ENCODE measurements around the gene BCKDHB.

DNA sequence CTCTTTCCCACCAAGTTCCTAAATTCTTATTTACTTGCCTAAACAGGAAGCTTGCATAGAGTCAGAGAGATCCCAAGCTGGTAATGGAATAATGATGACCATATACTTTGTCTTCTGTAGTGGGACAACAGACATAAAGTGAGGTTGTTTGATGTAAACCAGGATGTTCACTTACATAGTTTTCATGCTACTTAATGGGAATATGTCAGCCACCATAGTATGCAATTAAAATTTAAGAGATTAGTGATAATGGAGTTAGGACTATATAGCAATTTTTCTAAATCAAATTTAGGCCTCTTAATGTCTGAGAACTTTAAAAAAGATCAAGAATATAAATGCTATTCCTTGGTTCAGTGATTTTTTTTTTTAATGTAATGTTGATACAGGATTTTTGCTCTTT is 180.6 kb downstream of the BCKDHB start:
- no peak for TF ChIP-seq CTCF (IDR thresholded peaks at IDR 0.05)
- no peak for TF ChIP-seq CHD4 (IDR thresholded peaks at IDR 0.05; ENCODE audit: borderline replicate concordance)
- TF ChIP-seq NPAS2 (CRISPR knock-in tag; IDR thresholded peaks at IDR 0.05; ENCODE audit: borderline replicate concordance), result no peak
- TF ChIP-seq USF2 (IDR thresholded peaks at IDR 0.05), result no peak
- TF ChIP-seq CEBPB (IDR thresholded peaks at IDR 0.05), result no peak
- TF ChIP-seq, protein P1, sequence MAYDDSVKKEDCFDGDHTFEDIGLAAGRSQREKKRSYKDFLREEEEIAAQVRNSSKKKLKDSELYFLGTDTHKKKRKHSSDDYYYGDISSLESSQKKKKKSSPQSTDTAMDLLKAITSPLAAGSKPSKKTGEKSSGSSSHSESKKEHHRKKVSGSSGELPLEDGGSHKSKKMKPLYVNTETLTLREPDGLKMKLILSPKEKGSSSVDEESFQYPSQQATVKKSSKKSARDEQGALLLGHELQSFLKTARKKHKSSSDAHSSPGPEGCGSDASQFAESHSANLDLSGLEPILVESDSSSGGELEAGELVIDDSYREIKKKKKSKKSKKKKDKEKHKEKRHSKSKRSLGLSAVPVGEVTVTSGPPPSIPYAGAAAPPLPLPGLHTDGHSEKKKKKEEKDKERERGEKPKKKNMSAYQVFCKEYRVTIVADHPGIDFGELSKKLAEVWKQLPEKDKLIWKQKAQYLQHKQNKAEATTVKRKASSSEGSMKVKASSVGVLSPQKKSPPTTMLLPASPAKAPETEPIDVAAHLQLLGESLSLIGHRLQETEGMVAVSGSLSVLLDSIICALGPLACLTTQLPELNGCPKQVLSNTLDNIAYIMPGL (CRISPR knock-in tag; IDR thresholded peaks at IDR 0.05; ENCODE audit: borderline replicate concordance), result no peak
- TF ChIP-seq SREBF2 (IDR thresholded peaks at IDR 0.05), result no peak
- no peak for TF ChIP-seq RAD21 (conservative IDR thresholded peaks at IDR 0.05 in 1 of 2, IDR thresholded peaks at IDR 0.05 in 1 of 2)
- TF ChIP-seq TP53 (CRISPR knock-in tag; IDR thresholded peaks at IDR 0.05), result no peak
- no peak for TF ChIP-seq POLR2A (IDR thresholded peaks at IDR 0.05; ENCODE audit: low read length)
- TF ChIP-seq SMC3 (IDR thresholded peaks at IDR 0.05), result no peak
- TF ChIP-seq RCOR1 (IDR thresholded peaks at IDR 0.05; ENCODE audit: low read depth, low read length), result no peak

Measured in A549 (cell line).